GM12892 (cell line): Measurements from ENCODE around the gene DEAF1.

Source experiments
- DNase-seq: peaks from one replicate; pipeline ENCODE4 v3.0.0; 2011; ENCODE audit not compliant: insufficient read length
- FAIRE-seq: peaks from 2 replicates; lab custom pipeline; 2011; peaks lifted over from hg19 to GRCh38; lab: Jason Lieb, UNC
- POLR2A ChIP-seq: IDR thresholded peaks from 2 replicates; pipeline ENCODE4 v1.6.1; 2011; ENCODE audit warnings: low read depth, low read length, control low read depth
- POLR2AphosphoS5 ChIP-seq: IDR thresholded peaks from 2 replicates; pipeline ENCODE4 v1.6.1; 2011; ENCODE audit warnings: low read depth, low read length, control low read depth
- TAF1 ChIP-seq: IDR thresholded peaks from 2 replicates; pipeline ENCODE4 v1.6.1; 2011; ENCODE audit warnings: low read depth, mild to moderate bottlenecking, control low read depth, low read length, borderline replicate concordance

DEAF1 gene

GRCh38 chr11:726278-727220 is 31.5 kb upstream of the DEAF1 start:
- TF ChIP-seq TAF1 (no peak), POLR2A (peak; percentile 32; the same call in 1 of the 2 replicates), POLR2AphosphoS5 (0 out of 2 replicates have a peak, but pooled peaks have one; percentile 32)
- peak; percentile 97 for FAIRE-seq
- DNase-seq: peak; percentile 72

DNA sequence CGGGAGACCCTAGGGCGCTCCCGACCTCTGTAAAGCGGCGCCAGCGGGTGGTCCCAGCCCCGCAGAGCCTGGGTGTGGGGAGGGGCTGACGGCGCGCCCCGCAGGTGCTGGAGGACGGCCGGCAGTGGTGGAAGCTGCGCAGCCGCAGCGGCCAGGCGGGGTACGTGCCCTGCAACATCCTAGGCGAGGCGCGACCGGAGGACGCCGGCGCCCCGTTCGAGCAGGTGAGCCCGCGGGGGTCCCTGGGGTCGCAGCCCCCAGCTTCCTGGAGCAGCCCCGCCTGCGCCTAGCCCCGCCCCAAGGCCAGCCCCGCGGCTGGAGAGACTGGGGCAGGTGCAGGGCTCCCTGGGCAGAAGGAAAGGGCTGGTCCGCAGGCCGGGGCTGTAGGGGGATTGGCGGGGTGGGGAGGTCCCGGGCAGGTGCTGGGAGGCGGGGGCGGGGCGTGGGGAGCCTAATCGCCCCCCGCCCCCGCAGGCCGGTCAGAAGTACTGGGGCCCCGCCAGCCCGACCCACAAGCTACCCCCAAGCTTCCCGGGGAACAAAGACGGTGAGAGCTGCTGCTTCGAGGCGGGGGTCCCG is 30.7 kb upstream of the DEAF1 start:
- DNase-seq (no peak), FAIRE-seq (peak; percentile 80)
- TF ChIP-seq POLR2A (no peak), TAF1 (no peak), POLR2AphosphoS5 (no peak)

DNA sequence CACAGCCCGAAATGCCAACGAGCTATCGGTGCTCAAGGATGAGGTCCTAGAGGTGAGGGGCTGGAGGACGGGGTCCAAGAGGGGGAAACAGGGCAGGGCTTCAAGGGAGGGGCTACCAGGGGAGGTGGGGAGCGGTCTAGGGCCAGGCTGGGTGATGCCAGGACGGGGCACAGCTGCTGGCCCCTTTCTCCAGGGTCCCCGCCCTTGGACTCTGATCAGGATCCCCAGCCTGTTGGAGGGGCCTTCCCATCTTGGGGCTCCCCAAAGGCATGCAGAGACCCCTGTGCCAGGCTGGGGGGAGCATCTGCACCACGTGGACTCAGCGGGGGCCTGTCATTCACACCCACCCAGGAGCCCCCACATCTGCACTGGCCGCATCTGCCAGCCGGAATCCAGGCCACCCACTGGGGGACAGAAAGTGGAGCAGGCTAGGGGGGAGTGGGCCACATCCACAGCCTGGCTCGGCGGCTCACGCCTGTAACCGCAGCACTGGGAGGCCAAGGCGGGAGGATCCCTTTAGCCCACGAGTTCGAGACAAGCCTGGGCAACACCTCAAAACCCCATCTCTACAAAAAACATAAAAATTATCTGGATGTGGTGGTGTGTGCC is 29.9 kb upstream of the DEAF1 start:
- FAIRE-seq (no peak), DNase-seq (no peak)
- TF ChIP-seq POLR2AphosphoS5 (no peak), TAF1 (no peak), POLR2A (no peak)

- DNase-seq (no peak), FAIRE-seq (peak; percentile 24)
- TF ChIP-seq POLR2A (no peak), POLR2AphosphoS5 (no peak), TAF1 (no peak)
Measured at GRCh38 chr11:724049-724777, 29.2 kb upstream of the DEAF1 start.

DNA sequence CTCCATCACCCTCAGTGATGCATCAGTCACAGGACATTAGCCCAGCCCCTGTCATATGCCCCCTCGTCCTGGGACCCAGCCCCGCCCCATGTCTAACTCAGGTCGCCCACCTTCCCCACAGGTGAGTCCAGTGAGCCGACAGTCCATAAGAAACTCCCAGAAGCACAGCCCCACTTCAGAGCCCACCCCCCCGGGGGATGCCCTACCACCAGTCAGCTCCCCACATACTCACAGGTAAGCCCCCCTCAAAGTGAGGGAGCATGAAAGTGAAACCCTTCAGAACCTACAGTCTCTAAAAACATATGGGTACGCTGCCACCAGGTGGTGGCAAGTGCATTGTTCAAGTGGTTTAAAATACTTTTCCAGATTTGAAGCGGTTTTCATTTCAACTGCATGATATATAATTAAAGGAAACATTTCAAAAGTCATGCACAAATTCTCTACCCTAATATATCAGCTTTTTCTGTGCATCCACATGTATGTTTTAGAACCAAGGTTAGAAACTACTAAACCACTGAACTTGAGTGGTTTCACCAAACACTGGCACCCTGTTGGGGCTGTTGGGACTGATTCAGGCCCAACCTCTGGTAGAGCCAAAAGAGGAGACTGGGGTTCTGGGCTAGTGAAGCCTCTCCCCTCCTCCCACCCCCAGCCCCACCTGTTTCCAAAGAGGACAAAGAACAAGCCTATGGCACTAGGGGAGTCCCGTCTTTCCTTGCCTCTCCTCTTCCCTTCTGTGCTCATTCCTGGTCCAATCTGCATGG is 28.3 kb upstream of the DEAF1 start:
- DNase-seq: no peak
- peak; percentile 96 for FAIRE-seq
- TF ChIP-seq POLR2A (no peak), TAF1 (no peak), POLR2AphosphoS5 (no peak)

- FAIRE-seq (no peak), DNase-seq (no peak)
- TF ChIP-seq TAF1 (no peak), POLR2AphosphoS5 (no peak), POLR2A (no peak)
Measured at GRCh38 chr11:722346-722811, 27.4 kb upstream of the DEAF1 start.

DNA sequence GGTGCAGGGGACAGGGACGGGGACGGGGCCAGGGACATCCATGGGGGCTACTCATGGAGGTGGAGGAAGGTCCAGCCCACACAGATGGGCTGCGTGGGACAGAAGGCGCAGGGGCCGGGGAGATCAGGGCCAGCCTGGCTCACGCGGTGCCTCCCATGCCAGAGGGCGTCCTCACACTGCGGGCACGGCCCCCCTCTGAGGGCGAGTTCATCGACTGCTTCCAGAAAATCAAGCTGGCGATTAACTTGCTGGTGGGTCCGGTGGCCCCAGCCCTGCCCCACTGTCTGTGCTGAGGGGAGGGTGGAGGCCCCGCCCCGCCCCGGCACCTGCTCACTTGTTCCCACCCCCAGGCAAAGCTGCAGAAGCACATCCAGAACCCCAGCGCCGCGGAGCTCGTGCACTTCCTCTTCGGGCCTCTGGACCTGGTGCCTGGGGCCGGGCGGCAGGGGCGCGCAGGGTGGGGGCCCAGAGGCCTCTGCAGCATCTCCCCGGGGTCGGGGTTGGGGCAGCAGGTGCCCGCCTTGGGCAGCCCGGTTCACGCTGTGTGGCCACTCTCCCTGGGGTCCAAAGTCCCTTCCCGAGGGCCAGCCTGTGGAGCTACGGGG is 26.8 kb upstream of the DEAF1 start:
- FAIRE-seq (peak; percentile 83), DNase-seq (no peak)

DNA sequence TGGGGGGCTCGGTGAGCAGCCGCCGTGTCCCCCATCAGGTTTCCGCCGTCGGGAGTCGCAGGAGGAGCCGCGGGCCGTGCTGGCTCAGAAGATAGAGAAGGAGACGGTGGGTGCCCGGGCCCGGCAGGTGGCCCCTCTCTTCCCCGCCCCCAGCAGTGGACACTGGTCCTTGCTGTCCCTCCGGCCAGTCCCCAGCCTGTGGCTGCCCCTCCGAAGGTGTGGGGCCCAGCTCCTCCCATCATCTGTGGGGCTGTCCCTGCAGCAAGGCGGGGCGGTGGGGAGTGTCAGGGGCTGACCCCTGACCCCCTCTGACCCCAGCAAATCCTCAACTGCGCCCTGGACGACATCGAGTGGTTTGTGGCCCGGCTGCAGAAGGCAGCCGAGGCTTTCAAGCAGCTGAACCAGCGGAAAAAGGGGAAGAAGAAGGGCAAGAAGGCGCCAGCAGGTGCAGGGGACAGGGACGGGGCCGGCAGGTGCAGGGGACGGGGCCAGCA is 26.3 kb upstream of the DEAF1 start:
- DNase-seq: no peak
- peak; percentile 17 for FAIRE-seq
- TF ChIP-seq POLR2AphosphoS5 (no peak), TAF1 (no peak), POLR2A (no peak)

More for the DNA sequence above, 26.8 kb upstream of the DEAF1 start:
- TF ChIP-seq POLR2AphosphoS5 (no peak), TAF1 (no peak), POLR2A (no peak)

DNA sequence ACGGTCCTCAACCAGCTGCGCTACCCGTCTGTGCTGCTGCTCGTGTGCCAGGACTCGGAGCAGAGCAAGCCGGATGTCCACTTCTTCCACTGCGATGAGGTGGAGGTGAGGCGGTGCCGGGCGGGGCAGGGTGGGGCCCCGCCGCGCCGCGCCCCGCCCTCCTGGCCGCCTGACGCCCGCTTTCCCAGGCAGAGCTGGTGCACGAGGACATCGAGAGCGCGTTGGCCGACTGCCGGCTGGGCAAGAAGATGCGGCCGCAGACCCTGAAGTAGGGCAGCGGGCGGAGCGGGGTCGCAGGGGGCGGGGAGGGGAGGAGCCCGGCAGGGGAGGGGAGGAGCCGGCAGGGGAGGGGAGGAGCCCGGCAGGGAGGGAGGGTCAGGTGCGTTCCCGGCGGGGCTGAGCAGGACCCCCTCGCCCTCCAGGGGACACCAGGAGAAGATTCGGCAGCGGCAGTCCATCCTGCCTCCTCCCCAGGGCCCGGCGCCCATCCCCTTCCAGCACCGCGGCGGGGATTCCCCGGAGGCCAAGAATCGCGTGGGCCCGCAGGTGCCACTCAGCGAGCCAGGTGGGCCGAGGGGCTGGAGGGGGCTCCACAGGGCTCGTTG is 25.7 kb upstream of the DEAF1 start:
- peak; percentile 85 for FAIRE-seq
- DNase-seq: peak; percentile 91
- no peak for TF ChIP-seq TAF1
- TF ChIP-seq POLR2AphosphoS5: no peak
- no peak for TF ChIP-seq POLR2A

DNA sequence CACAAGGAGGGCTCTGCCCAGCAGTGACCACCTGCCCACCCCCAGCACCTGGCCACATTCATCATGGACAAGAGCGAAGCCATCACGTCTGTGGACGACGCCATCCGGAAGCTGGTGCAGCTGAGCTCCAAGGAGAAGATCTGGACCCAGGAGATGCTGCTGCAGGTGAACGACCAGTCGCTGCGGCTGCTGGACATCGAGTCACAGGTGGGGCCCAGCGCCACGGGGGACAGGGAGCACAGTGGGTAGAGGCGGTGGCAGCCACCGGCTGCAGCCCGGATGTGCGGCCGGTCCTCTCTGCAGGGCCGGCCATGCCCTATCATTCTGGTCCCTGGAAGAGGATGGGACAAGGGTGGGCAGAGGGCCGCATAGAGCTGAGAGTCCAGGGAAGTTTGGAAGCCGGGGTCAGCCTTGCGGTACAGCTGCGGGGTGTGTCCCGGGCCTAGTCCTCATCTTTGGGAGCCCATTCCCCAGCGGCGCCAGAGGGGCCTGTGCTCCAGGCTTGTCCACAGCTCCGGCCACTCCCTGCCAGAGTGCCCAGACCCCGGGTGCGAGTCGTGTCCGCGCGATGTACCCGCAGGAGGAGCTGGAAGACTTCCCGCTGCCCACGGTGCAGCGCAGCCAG is 25.1 kb upstream of the DEAF1 start:
- FAIRE-seq (no peak), DNase-seq (no peak)
- TF ChIP-seq POLR2A (no peak), TAF1 (no peak), POLR2AphosphoS5 (no peak)
